GM12872 (cell line): ENCODE data around the gene DMKN.

Source experiments
- CTCF ChIP-seq: IDR thresholded peaks from 3 replicates; pipeline ENCODE4 v1.5.1; 2011; ENCODE audit warnings: low read depth, mild to moderate bottlenecking, low read length, moderate library complexity; ENCODE audit not compliant: insufficient read depth

Gene DMKN

GRCh38 chr19:35529241-35530218 is 16.1 kb upstream of the DMKN start:
- no peak for TF ChIP-seq CTCF

GRCh38 chr19:35528218-35529038 is 15.0 kb upstream of the DMKN start, which contains the start of gene SBSN:
TSS of gene SBSN (minus strand) at chr19:35528311. CDS start at chr19:35528281, 30 bp downstream.
- TF ChIP-seq CTCF = no peak

GRCh38 chr19:35525873-35526272 is 12.4 kb upstream of the DMKN start:
- no peak for TF ChIP-seq CTCF

GRCh38 chr19:35524181-35524837 is 10.9 kb upstream of the DMKN start:
- no peak for TF ChIP-seq CTCF

- TF ChIP-seq CTCF = no peak
Measured at GRCh38 chr19:35522745-35523327, 9.4 kb upstream of the DMKN start.

- no peak for TF ChIP-seq CTCF
Measured at GRCh38 chr19:35521124-35521743, 7.8 kb upstream of the DMKN start.
